ENCODE data around the gene NT5M.
"Not testable (repeated sequence)": the region's sequence is repeated elsewhere in the genome, so short reads cannot be mapped to it uniquely, and the experiment has no call there.

The NT5M gene

DNA sequence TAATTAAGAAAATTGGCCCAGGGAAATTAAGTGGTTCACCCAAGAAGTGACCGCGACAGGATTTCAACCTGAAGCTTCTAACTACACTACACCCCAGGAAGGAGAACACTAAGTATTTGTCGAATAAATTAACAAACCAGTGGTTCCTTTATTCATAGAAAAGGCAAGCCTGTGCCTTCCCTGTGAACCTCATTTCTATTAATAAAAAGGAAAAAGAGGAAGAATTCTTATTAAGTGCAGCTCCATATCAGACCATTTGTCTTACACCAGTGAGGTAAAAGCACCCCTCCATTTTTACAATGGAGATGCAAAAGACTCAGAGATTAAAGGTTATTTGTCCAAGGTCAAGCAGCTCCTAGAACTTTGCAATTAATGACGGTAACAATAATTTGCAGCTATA is 23.9 kb upstream of the NT5M start:
- H3K4me1 ChIP-seq (ENCODE audit: control insufficient read depth in 1 of 2, insufficient read depth in 2 of 2, low read length in 2 of 2), result peaks cover 4 to 22% of the 10 kb centered on the region in 2 donors
- no peak overlapping the region for H3K27ac ChIP-seq (ENCODE audit: low read length)
- no peaks in the 10 kb centered on the region for H3K9me3 ChIP-seq (ENCODE audit: control insufficient read depth in 1 of 2, low read length in 2 of 2)
- peaks cover 0 to 4% of the 10 kb centered on the region in 2 donors for H3K36me3 ChIP-seq (ENCODE audit: control insufficient read depth in 1 of 2, insufficient read depth in 2 of 2, low read length in 2 of 2)
- peak overlapping the region in 1 of 2 donors; percentile 13 for H3K4me3 ChIP-seq (ENCODE audit: low read depth in 1 of 2, low read length in 2 of 2)
- H3K27me3 ChIP-seq (ENCODE audit: low read depth, low read length), result no peaks in the 10 kb centered on the region

DNA sequence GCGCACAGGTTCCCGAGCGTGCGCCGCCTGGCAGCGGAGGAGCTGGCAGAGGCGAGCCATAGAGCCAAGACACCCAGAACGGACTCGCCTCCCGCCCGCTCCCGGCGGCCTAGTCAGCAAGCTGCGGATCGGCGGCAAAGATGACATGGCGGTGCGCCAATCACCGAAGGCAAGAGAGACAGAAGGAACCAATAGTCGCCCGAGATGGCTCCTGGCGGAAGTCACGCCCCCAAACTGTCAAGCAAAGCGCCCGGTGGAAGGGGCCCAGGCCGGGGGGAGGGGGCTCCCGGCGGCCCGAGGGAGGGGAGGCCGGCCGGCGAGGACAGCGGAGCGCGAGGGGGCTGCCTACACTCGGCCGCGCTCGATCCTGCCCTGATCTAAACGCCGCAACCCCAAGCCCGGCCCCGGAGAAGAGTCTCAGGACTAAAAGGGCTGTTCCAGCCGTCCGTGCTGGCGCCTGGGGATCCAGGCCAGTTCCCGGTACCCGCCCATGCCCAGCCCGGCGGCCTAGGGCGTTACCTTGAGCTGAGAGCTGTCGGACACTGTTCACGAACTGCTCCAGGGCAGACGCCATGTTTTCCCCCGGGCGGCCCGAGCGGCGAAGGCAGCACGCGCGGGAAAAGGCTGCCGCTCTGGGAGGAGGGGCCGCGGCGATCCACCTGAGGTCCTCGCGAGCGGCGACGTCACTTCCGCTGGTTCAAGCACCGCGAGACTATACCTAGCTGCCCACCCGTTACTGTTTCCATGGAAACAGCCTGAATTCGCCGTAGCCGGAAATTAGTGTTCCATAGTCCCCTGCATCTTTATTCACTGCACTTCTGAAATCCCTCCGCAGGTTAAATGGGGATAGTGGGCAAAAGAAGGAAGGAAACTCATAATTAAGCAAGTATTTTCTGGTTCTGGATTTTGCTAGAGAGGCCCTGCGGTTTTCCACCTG is 22.3 kb upstream of the NT5M start, which contains the start of gene COPS3:
Gene COPS3, minus strand, starts transcription at position 634 of the 937 bp plus-strand sequence. Its CDS starts 60 bp downstream, at position 574.
- Histone ChIP-seq H3K27me3 (ENCODE audit: low read depth, low read length) (no peaks in the 10 kb centered on the region), H3K27ac (ENCODE audit: low read length) (peak within 1 kb of the TSS; percentile 95), H3K36me3 (ENCODE audit: control insufficient read depth in 1 of 2, insufficient read depth in 2 of 2, low read length in 2 of 2) (peaks cover 0 to 4% of the 10 kb centered on the region in 2 donors), H3K4me3 (ENCODE audit: low read depth in 1 of 2, low read length in 2 of 2) (peak within 1 kb of the TSS; percentile 93 to 95), H3K9me3 (ENCODE audit: control insufficient read depth in 1 of 2, low read length in 2 of 2) (no peaks in the 10 kb centered on the region), H3K4me1 (ENCODE audit: control insufficient read depth in 1 of 2, insufficient read depth in 2 of 2, low read length in 2 of 2) (peaks cover 4 to 22% of the 10 kb centered on the region in 2 donors)

DNA sequence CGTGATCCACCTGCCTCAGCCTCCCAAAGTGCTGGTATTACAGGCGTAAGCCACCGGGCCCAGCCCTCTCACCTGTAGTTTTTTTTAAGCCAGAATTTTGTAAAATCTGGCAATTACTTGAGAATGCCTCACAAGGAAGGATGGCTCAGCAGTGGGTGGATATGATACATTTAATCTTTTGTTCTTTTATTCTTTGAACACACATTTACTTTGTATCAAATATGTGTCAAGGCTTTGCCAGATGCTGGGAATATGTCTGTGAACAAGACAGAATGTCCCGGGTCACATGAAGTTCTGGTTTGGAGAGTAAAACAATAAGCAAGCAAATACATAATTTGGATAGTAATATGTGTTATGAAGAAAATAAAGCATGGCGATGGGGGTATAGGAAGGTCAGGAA is 17.2 kb upstream of the NT5M start:
- H3K27me3 ChIP-seq (ENCODE audit: low read depth, low read length), result no peaks in the 10 kb centered on the region
- H3K9me3 ChIP-seq (ENCODE audit: control insufficient read depth in 1 of 2, low read length in 2 of 2), result no peaks in the 10 kb centered on the region
- H3K27ac ChIP-seq (ENCODE audit: low read length), result no peak overlapping the region
- H3K4me3 ChIP-seq (ENCODE audit: low read depth in 1 of 2, low read length in 2 of 2), result no peak overlapping the region
- peaks cover 0 to under 1% of the 10 kb centered on the region in 2 donors for H3K36me3 ChIP-seq (ENCODE audit: control insufficient read depth in 1 of 2, insufficient read depth in 2 of 2, low read length in 2 of 2)
- H3K4me1 ChIP-seq (ENCODE audit: control insufficient read depth in 1 of 2, insufficient read depth in 2 of 2, low read length in 2 of 2), result no peaks in the 10 kb centered on the region

DNA sequence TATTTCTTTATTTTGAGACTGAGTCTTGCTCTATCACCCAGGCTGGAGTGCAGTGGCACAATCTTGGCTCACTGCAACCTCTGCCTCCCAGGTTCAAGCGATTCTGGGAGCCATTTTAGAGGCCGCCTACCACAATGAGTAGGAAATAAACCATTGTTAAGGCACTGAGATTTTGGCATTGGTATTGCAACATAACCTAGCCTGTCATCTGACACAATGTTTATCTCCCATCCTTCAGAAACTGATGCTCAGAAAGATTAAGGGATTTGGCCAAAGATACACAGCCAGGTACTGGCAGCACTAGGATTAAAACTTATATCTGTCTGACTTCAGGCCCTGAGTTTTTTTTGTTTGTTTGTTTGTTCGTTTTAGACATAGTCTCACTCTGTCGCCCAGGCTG is 14.1 kb upstream of the NT5M start:
- Histone ChIP-seq H3K36me3 (ENCODE audit: control insufficient read depth in 1 of 2, insufficient read depth in 2 of 2, low read length in 2 of 2) (no peaks in the 10 kb centered on the region), H3K27ac (ENCODE audit: low read length) (no peak overlapping the region), H3K4me1 (ENCODE audit: control insufficient read depth in 1 of 2, insufficient read depth in 2 of 2, low read length in 2 of 2) (no peaks in the 10 kb centered on the region), H3K4me3 (ENCODE audit: low read depth in 1 of 2, low read length in 2 of 2) (no peak overlapping the region), H3K27me3 (ENCODE audit: low read depth, low read length) (no peaks in the 10 kb centered on the region), H3K9me3 (ENCODE audit: control insufficient read depth in 1 of 2, low read length in 2 of 2) (no peaks in the 10 kb centered on the region)

DNA sequence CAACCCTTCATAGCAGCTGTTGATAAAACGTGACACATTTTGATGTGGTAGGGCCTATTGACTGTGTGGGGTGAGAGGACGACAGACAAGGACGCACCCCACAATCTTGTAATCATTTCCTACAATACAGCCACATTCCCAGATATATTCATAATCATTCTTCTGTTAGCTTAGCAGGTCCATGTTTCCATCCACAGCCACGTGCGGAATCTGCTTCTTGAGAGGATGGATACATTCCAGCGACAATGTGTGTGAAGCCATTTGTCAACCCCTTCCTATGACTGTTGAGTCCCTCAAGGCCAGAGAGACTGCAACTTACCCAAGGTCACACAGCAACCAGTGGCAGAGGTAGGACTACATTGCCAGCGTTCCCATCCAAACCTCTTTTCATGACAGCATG is 13.5 kb upstream of the NT5M start:
- Histone ChIP-seq H3K4me1 (ENCODE audit: control insufficient read depth in 1 of 2, insufficient read depth in 2 of 2, low read length in 2 of 2) (no peaks in the 10 kb centered on the region), H3K36me3 (ENCODE audit: control insufficient read depth in 1 of 2, insufficient read depth in 2 of 2, low read length in 2 of 2) (no peaks in the 10 kb centered on the region), H3K9me3 (ENCODE audit: control insufficient read depth in 1 of 2, low read length in 2 of 2) (no peaks in the 10 kb centered on the region), H3K27ac (ENCODE audit: low read length) (no peak overlapping the region), H3K4me3 (ENCODE audit: low read depth in 1 of 2, low read length in 2 of 2) (no peak overlapping the region), H3K27me3 (ENCODE audit: low read depth, low read length) (no peaks in the 10 kb centered on the region)

DNA sequence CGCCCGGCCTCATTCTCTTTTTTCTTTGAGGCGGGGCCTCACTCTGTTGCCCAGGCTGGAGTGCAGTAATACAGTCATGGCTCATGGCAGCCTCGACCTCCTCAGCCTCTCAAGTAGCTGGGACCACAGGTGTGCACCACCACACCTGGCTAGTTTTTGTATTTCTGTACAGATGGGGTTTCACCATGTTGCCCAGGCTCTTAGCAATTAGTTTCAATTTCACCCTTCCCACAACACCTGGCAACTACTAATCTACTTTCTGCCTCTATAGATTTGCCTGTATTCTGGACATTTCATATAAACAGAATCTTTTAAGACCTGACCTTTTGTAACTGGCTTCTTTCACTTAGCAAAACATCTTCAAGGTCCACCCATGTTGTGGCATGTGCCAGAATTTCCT is 8.0 kb upstream of the NT5M start:
- Histone ChIP-seq H3K27me3 (ENCODE audit: low read depth, low read length) (no peaks in the 10 kb centered on the region), H3K27ac (ENCODE audit: low read length) (no peak overlapping the region), H3K4me3 (ENCODE audit: low read depth in 1 of 2, low read length in 2 of 2) (no peak overlapping the region), H3K4me1 (ENCODE audit: control insufficient read depth in 1 of 2, insufficient read depth in 2 of 2, low read length in 2 of 2) (no peaks in the 10 kb centered on the region), H3K9me3 (ENCODE audit: control insufficient read depth in 1 of 2, low read length in 2 of 2) (no peaks in the 10 kb centered on the region), H3K36me3 (ENCODE audit: control insufficient read depth in 1 of 2, insufficient read depth in 2 of 2, low read length in 2 of 2) (no peaks in the 10 kb centered on the region)

DNA sequence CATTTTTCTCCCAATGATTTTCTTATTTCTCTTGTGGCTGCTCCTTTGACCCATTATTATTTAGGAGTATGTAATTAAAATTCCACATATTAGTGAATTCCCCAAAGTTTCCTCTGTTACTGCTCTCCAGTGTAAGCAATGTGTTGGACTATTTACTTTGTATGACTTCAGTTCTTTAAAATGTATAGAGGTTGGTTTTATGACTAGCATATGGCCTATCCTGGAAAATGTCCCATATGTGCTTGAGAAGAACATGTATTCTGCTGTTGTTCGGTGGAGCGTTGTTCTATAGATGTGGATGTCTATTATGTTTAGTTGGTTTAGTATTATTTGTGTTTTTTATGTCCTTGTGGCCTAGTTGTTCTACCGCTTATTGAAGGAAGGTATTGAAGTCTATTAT is 6.0 kb upstream of the NT5M start:
- Histone ChIP-seq H3K9me3 (ENCODE audit: control insufficient read depth in 1 of 2, low read length in 2 of 2) (no peaks in the 10 kb centered on the region), H3K36me3 (ENCODE audit: control insufficient read depth in 1 of 2, insufficient read depth in 2 of 2, low read length in 2 of 2) (no peaks in the 10 kb centered on the region), H3K4me3 (ENCODE audit: low read depth in 1 of 2, low read length in 2 of 2) (no peak overlapping the region), H3K4me1 (ENCODE audit: control insufficient read depth in 1 of 2, insufficient read depth in 2 of 2, low read length in 2 of 2) (peaks cover 0 to 10% of the 10 kb centered on the region in 2 donors), H3K27me3 (ENCODE audit: low read depth, low read length) (no peaks in the 10 kb centered on the region), H3K27ac (ENCODE audit: low read length) (no peak overlapping the region)

DNA sequence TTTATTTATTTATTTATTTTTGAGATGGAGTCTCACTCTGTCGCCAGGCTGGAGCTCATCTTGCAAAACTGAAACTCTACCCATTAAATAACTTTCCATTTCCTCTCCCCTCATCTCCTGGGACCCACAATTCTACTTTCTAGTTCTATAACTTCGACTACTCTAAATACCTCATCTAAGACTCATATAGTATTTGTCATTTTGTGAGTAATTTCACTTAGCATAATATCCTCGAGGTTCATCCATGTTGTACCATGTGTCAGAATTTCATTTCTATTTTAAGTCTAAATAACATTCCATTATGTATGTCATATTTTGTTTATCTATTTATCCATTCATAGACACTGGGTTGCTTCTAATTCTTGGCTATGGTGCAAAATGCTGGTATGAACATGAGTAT is 5.1 kb upstream of the NT5M start:
- Histone ChIP-seq H3K4me1 (ENCODE audit: control insufficient read depth in 1 of 2, insufficient read depth in 2 of 2, low read length in 2 of 2) (peaks cover 0 to 10% of the 10 kb centered on the region in 2 donors), H3K27ac (ENCODE audit: low read length) (no peak overlapping the region), H3K4me3 (ENCODE audit: low read depth in 1 of 2, low read length in 2 of 2) (no peak overlapping the region), H3K27me3 (ENCODE audit: low read depth, low read length) (no peaks in the 10 kb centered on the region), H3K36me3 (ENCODE audit: control insufficient read depth in 1 of 2, insufficient read depth in 2 of 2, low read length in 2 of 2) (no peaks in the 10 kb centered on the region), H3K9me3 (ENCODE audit: control insufficient read depth in 1 of 2, low read length in 2 of 2) (no peaks in the 10 kb centered on the region)

DNA sequence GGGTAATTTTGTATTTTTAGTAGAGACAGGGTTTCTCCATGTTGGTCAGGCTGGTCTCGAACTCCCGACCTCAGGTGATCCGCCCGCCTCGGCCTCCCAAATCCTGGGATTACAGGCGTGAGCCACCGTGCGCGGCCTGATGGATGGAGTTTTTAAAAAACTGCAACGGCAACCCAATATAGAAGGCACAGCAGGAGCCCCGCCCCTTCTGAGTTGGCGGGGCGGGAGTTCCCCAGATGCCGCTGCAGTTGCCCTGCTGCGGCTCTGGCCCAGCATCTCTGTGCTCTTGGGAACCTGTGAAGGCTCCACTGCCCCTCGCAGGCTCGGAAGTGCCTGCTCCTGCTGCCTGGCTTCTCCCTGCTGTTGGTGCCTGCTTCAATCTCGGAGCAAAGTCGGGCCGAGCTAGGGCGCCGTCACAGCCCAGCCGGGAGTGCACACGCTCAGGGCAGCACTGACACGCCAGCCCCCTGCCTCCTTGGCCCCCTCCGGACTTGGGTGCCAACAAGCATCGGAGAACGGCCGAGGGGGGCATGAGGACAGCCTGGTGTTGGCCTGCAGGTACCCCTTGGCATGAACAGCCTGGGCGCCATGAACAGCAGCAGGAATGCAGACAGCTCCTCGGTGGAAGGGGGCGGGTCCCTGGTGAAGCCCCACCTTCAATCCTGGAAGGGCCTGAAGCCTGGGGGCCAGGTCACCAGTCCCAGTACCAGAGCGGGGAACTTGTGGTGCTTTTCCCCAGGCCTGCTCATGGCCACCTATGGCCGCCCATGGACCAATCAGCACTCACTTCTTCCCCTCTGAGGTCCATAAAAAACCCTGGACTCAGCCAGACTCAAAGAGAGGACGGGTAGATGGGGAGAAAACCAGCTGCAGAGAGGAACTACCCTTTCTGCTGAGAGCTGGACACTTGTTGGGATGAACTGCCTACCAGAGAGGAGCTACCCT is 2.3 kb upstream of the NT5M start:
- peak overlapping the region; percentile 33 to 56 for H3K4me3 ChIP-seq (ENCODE audit: low read depth in 1 of 2, low read length in 2 of 2)

DNA sequence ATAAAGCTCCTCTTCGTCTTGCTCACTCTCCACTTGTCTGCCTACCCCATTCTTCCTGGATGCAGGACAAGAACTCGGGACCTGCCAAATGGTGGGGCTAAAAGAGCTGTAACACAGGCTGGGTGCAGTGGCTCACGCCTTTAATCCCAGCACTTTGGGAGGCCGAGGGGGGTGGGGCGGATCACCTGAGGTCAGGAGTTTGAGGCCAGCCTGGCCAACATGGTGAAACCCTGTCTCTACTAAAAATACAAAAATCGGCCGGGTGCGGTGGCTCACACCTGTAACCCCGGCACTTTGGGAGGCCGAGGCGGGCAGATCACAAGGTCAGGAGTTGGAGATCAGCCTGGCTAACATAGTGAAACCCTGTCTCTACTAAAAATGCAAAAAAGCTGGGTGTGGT is 1.5 kb upstream of the NT5M start:
- not testable (repeated sequence) for H3K27ac ChIP-seq (ENCODE audit: low read length); H3K36me3 ChIP-seq (ENCODE audit: control insufficient read depth in 1 of 2, insufficient read depth in 2 of 2, low read length in 2 of 2)

More for the DNA sequence above, 2.3 kb upstream of the NT5M start:
- no peaks in the 10 kb centered on the region for H3K9me3 ChIP-seq (ENCODE audit: control insufficient read depth in 1 of 2, low read length in 2 of 2)
- H3K27me3 ChIP-seq (ENCODE audit: low read depth, low read length), result no peaks in the 10 kb centered on the region
- H3K4me1 ChIP-seq (ENCODE audit: control insufficient read depth in 1 of 2, insufficient read depth in 2 of 2, low read length in 2 of 2), result peaks cover 0 to 16% of the 10 kb centered on the region in 2 donors
- no peaks in the 10 kb centered on the region for H3K36me3 ChIP-seq (ENCODE audit: control insufficient read depth in 1 of 2, insufficient read depth in 2 of 2, low read length in 2 of 2)
- no peak overlapping the region for H3K27ac ChIP-seq (ENCODE audit: low read length)

DNA sequence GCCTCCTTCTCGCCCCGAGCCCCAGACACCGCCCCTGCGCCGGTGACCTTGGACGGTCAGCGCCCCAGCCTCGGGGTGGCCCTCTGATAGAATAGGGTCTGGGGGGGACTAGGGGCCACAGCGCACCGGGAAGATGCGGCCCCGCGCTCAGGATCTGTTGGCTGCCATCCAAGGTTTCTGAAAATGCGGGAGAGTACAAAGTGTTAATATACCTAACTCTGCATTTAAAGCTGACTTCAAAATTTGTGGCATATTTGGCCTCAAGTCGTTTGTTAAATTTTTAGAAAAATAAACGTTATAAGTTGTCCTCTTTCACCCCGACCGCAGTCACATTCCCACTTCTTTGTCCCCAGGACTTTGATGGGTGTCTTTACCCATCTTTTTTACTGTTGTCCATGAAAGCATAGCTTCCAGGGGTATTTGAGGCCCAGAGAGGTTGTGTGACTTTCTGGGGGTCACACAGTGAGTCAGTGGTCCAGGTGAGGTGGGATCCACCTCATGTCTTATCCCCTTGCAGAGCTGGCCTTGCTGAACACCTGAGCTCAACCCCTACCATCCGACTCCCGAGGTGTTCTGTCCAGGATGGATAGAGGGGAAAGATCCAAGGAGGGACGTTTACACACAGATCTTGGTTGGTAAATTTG is 796 bp downstream of the NT5M start:
- peaks cover 0 to 4% of the 10 kb centered on the region in 2 donors for H3K36me3 ChIP-seq (ENCODE audit: control insufficient read depth in 1 of 2, insufficient read depth in 2 of 2, low read length in 2 of 2)
- H3K9me3 ChIP-seq (ENCODE audit: control insufficient read depth in 1 of 2, low read length in 2 of 2), result no peaks in the 10 kb centered on the region
- H3K27me3 ChIP-seq (ENCODE audit: low read depth, low read length), result no peaks in the 10 kb centered on the region
- H3K4me3 ChIP-seq (ENCODE audit: low read depth in 1 of 2, low read length in 2 of 2), result peak overlapping the region; percentile 48 to 70
- no peak overlapping the region for H3K27ac ChIP-seq (ENCODE audit: low read length)
- H3K4me1 ChIP-seq (ENCODE audit: control insufficient read depth in 1 of 2, insufficient read depth in 2 of 2, low read length in 2 of 2), result peaks cover 0 to 16% of the 10 kb centered on the region in 2 donors

More for the DNA sequence above, 1.5 kb upstream of the NT5M start:
- not testable (repeated sequence) for H3K9me3 ChIP-seq (ENCODE audit: control insufficient read depth in 1 of 2, low read length in 2 of 2); H3K4me3 ChIP-seq (ENCODE audit: low read depth in 1 of 2, low read length in 2 of 2); H3K27me3 ChIP-seq (ENCODE audit: low read depth, low read length)
- peaks cover 0 to 16% of the 10 kb centered on the region in 2 donors for H3K4me1 ChIP-seq (ENCODE audit: control insufficient read depth in 1 of 2, insufficient read depth in 2 of 2, low read length in 2 of 2)
